ENCODE data around the gene APP. TPM values are rescaled to one million over a fixed set of nuclear protein-coding genes. Genes with fewer than 3 reads are reported as not detected.

The APP gene
- total and polyA plus RNA-seq, 10 of the 15 experiments (the other 5 are each of a cell fraction or from before 2014, with no cell fraction given), result 8.8 to 94.9 (median 51.0) TPM

- TF ChIP-seq EED (IDR thresholded peaks at IDR 0.05; ENCODE audit: low read depth), result no peak
- no peak for TF ChIP-seq POLR2AphosphoS2 (IDR thresholded peaks at IDR 0.05; ENCODE audit: low read depth, low read length)
- no peak for TF ChIP-seq SRF (IDR thresholded peaks at IDR 0.05; ENCODE audit: low read depth in 2 of 2, low read length in 2 of 2)
- TF ChIP-seq SMC3 (IDR thresholded peaks at IDR 0.05; ENCODE audit: borderline replicate concordance, low read length), result no peak
Observed at GRCh38 chr21:25929856-25930520, 240.6 kb downstream of the APP start (continued).

- RAD21 ChIA-PET (ENCODE audit: unreplicated experiment), result no interaction called here
- no peaks in the 10 kb centered on the region for H3K4me1 ChIP-seq (ENCODE audit: control insufficient read depth, insufficient read depth, low read length)
- no peak for FAIRE-seq
Observed at GRCh38 chr21:25927195-25927880, 243.2 kb downstream of the APP start.

More at GRCh38 chr21:25927195-25927880, 243.2 kb downstream of the APP start:
- Histone ChIP-seq H3K79me2 (ENCODE audit: control insufficient read depth, insufficient read depth, low read length) (no peaks in the 10 kb centered on the region), H3K9ac (ENCODE audit: control insufficient read depth, insufficient read depth, low read length) (no peak overlapping the region), H3K36me3 (ENCODE audit: control insufficient read depth in 2 of 2, insufficient read depth in 2 of 2, low read length in 1 of 2) (no peaks in the 10 kb centered on the region; a peak in 1 of 4 replicates), H4K20me1 (ENCODE audit: control insufficient read depth, insufficient read depth) (no peaks in the 10 kb centered on the region), H3K9me3 (replicated peaks; ENCODE audit: control insufficient read depth, insufficient read depth, low read length) (no peaks in the 10 kb centered on the region), H3K4me2 (ENCODE audit: control insufficient read depth, insufficient read depth) (no peak overlapping the region), H2AFZ (ENCODE audit: control insufficient read depth, low read depth, low read length) (no peak overlapping the region), H3K27ac (ENCODE audit: control insufficient read depth, insufficient read depth) (no peak overlapping the region), H3K27me3 (replicated peaks in 1 of 2; ENCODE audit: control insufficient read depth in 2 of 2, insufficient read depth in 2 of 2, low read length in 1 of 2) (no peaks in the 10 kb centered on the region), H3K4me3 (no peak overlapping the region)
- BruUV-seq (replicated peaks), result no TSS peak
- ATAC-seq (no peak), DNase-seq (ENCODE audit: low read depth, low spot score) (no peak)
- POLR2A ChIA-PET, result no interaction called here
- intact Hi-C loops (cut with micrococcal nuclease; ENCODE audit: unreplicated experiment), result no loop called here
- in situ Hi-C loops (cut with MboI), result no loop called here
- TF ChIP-seq HSF1 (IDR thresholded peaks at IDR 0.05; ENCODE audit: low read depth, low read length) (no peak), ASH2L (IDR thresholded peaks at IDR 0.05; ENCODE audit: borderline replicate concordance, low read depth) (no peak), ZBTB11 (CRISPR knock-in tag; IDR thresholded peaks at IDR 0.05) (no peak)
- CTCF ChIA-PET, result no interaction called here
- SMC1A ChIA-PET (ENCODE audit: uncharacterized antibody, unreplicated experiment), result no interaction called here
- WGBS (ENCODE audit: insufficient coverage, insufficient replicate concordance, low lambda C conversion rate, missing lambda C conversion rate), result 45% methylated on average over 6 of the region's 6 CpGs

Measured in GM12878 (cell line).